ENCODE data around the gene LRCH1.

Gene LRCH1

GRCh38 chr13:46605825-46606554 is 53.0 kb downstream of the LRCH1 start:
- no peak overlapping the region for H2AK5ac ChIP-seq (ENCODE audit: low read depth, low read length)
- H2AFZ ChIP-seq (ENCODE audit: low read length): no peak overlapping the region
- H2BK5ac ChIP-seq (ENCODE audit: low read length): no peak overlapping the region
- no peaks in the 10 kb centered on the region for H3K9me3 ChIP-seq (replicated peaks in 1 of 2; ENCODE audit: control insufficient read depth in 2 of 2, insufficient read depth in 1 of 2, low read depth in 1 of 2, low read length in 2 of 2)
- no peak overlapping the region for H3K4me2 ChIP-seq (ENCODE audit: insufficient read depth, low read length, poor library complexity, severe bottlenecking)
- H3K36me3 ChIP-seq (replicated peaks in 1 of 2; ENCODE audit: control insufficient read depth in 2 of 2, insufficient read depth in 2 of 2, low read length in 2 of 2): no peaks in the 10 kb centered on the region
- peaks cover 0 to 2% of the 10 kb centered on the region in 2 donors for H3K4me1 ChIP-seq (ENCODE audit: control insufficient read depth in 2 of 2, insufficient read depth in 1 of 2, low read depth in 1 of 2, low read length in 2 of 2)
- no peak overlapping the region for H3K4me3 ChIP-seq (ENCODE audit: low read length in 2 of 2)
- H4K91ac ChIP-seq (ENCODE audit: low read depth, low read length, poor library complexity): no peak overlapping the region
- H3K79me1 ChIP-seq (ENCODE audit: low read depth, low read length): no peaks in the 10 kb centered on the region
- H3K18ac ChIP-seq (ENCODE audit: low read length): no peak overlapping the region
- H2BK12ac ChIP-seq (ENCODE audit: low read length): no peak overlapping the region
- no CpG with 5 or more reads among the region's 3 CpGs for whole genome bisulfite sequencing, 2 donors (ENCODE audit: extremely low coverage in 2 of 2, insufficient read length in 2 of 2, insufficient replicate concordance in 1 of 2)
- H3K27ac ChIP-seq (replicated peaks; ENCODE audit: low read length): no peak overlapping the region
- no peaks in the 10 kb centered on the region for H3K27me3 ChIP-seq (ENCODE audit: control insufficient read depth in 3 of 3, insufficient read depth in 3 of 3, low read depth in 1 of 3, low read length in 3 of 3)
- DNase-seq (ENCODE audit: low spot score): no peak
- no peak overlapping the region for H3K4ac ChIP-seq (ENCODE audit: low read length)
- H3K9ac ChIP-seq (ENCODE audit: low read depth, low read length, poor library complexity): no peak overlapping the region
- no peak overlapping the region for H4K8ac ChIP-seq (ENCODE audit: low read depth, low read length)
- no peak overlapping the region for H2BK120ac ChIP-seq (ENCODE audit: low read depth, low read length)
- no peak overlapping the region for H2BK15ac ChIP-seq (ENCODE audit: low read length)
- no peak overlapping the region for H3K23ac ChIP-seq (ENCODE audit: low read depth, low read length, poor library complexity)
- H3K14ac ChIP-seq (ENCODE audit: low read length): no peak overlapping the region

GRCh38 chr13:46606970-46607369 is 54.0 kb downstream of the LRCH1 start:
- Histone ChIP-seq H3K79me1 (ENCODE audit: low read depth, low read length) (no peaks in the 10 kb centered on the region), H3K4ac (ENCODE audit: low read length) (no peak overlapping the region), H3K4me2 (ENCODE audit: insufficient read depth, low read length, poor library complexity, severe bottlenecking) (no peak overlapping the region), H3K9ac (ENCODE audit: low read depth, low read length, poor library complexity) (no peak overlapping the region), H3K27ac (replicated peaks; ENCODE audit: low read length) (no peak overlapping the region), H3K4me1 (ENCODE audit: control insufficient read depth in 2 of 2, insufficient read depth in 1 of 2, low read depth in 1 of 2, low read length in 2 of 2) (peaks cover 0 to 2% of the 10 kb centered on the region in 2 donors), H3K9me3 (replicated peaks in 1 of 2; ENCODE audit: control insufficient read depth in 2 of 2, insufficient read depth in 1 of 2, low read depth in 1 of 2, low read length in 2 of 2) (no peaks in the 10 kb centered on the region), H3K27me3 (ENCODE audit: control insufficient read depth in 3 of 3, insufficient read depth in 3 of 3, low read depth in 1 of 3, low read length in 3 of 3) (no peaks in the 10 kb centered on the region), H2BK12ac (ENCODE audit: low read length) (no peak overlapping the region), H4K91ac (ENCODE audit: low read depth, low read length, poor library complexity) (no peak overlapping the region), H2AK5ac (ENCODE audit: low read depth, low read length) (no peak overlapping the region), H2BK120ac (ENCODE audit: low read depth, low read length) (no peak overlapping the region), H3K23ac (ENCODE audit: low read depth, low read length, poor library complexity) (no peak overlapping the region), H4K8ac (ENCODE audit: low read depth, low read length) (no peak overlapping the region), H2BK15ac (ENCODE audit: low read length) (no peak overlapping the region), H2AFZ (ENCODE audit: low read length) (no peak overlapping the region), H2BK5ac (ENCODE audit: low read length) (no peak overlapping the region), H3K18ac (ENCODE audit: low read length) (no peak overlapping the region), H3K14ac (ENCODE audit: low read length) (no peak overlapping the region), H3K36me3 (replicated peaks in 1 of 2; ENCODE audit: control insufficient read depth in 2 of 2, insufficient read depth in 2 of 2, low read length in 2 of 2) (no peaks in the 10 kb centered on the region), H3K4me3 (ENCODE audit: low read length in 2 of 2) (no peak overlapping the region)
- no peak for DNase-seq (ENCODE audit: low spot score)
- WGBS, 2 donors (ENCODE audit: extremely low coverage in 2 of 2, insufficient read length in 2 of 2, insufficient replicate concordance in 1 of 2): no CpG with 5 or more reads among the region's 3 CpGs

- no CpG with 5 or more reads among the region's 9 CpGs for WGBS, 2 donors (ENCODE audit: extremely low coverage in 2 of 2, insufficient read length in 2 of 2, insufficient replicate concordance in 1 of 2)
- no peak overlapping the region for H3K23ac ChIP-seq (ENCODE audit: low read depth, low read length, poor library complexity)
- no peak for DNase-seq (ENCODE audit: low spot score)
Observed at GRCh38 chr13:46607768-46608564, 55.0 kb downstream of the LRCH1 start.

GRCh38 chr13:46609052-46609451 is 56.1 kb downstream of the LRCH1 start:
- Histone ChIP-seq H3K9ac (ENCODE audit: low read depth, low read length, poor library complexity) (no peak overlapping the region), H2BK5ac (ENCODE audit: low read length) (no peak overlapping the region), H3K4me3 (ENCODE audit: low read length in 2 of 2) (no peak overlapping the region), H3K4ac (ENCODE audit: low read length) (no peak overlapping the region), H3K36me3 (replicated peaks in 1 of 2; ENCODE audit: control insufficient read depth in 2 of 2, insufficient read depth in 2 of 2, low read length in 2 of 2) (no peaks in the 10 kb centered on the region), H3K27me3 (ENCODE audit: control insufficient read depth in 3 of 3, insufficient read depth in 3 of 3, low read depth in 1 of 3, low read length in 3 of 3) (no peaks in the 10 kb centered on the region), H3K4me2 (ENCODE audit: insufficient read depth, low read length, poor library complexity, severe bottlenecking) (no peak overlapping the region), H3K18ac (ENCODE audit: low read length) (no peak overlapping the region), H3K79me1 (ENCODE audit: low read depth, low read length) (no peaks in the 10 kb centered on the region), H4K8ac (ENCODE audit: low read depth, low read length) (no peak overlapping the region), H3K4me1 (ENCODE audit: control insufficient read depth in 2 of 2, insufficient read depth in 1 of 2, low read depth in 1 of 2, low read length in 2 of 2) (peaks cover 0 to 2% of the 10 kb centered on the region in 2 donors), H3K23ac (ENCODE audit: low read depth, low read length, poor library complexity) (no peak overlapping the region), H3K14ac (ENCODE audit: low read length) (no peak overlapping the region), H3K9me3 (replicated peaks in 1 of 2; ENCODE audit: control insufficient read depth in 2 of 2, insufficient read depth in 1 of 2, low read depth in 1 of 2, low read length in 2 of 2) (no peaks in the 10 kb centered on the region), H2BK15ac (ENCODE audit: low read length) (no peak overlapping the region), H2AFZ (ENCODE audit: low read length) (no peak overlapping the region), H2BK120ac (ENCODE audit: low read depth, low read length) (no peak overlapping the region), H2BK12ac (ENCODE audit: low read length) (no peak overlapping the region), H2AK5ac (ENCODE audit: low read depth, low read length) (no peak overlapping the region), H4K91ac (ENCODE audit: low read depth, low read length, poor library complexity) (no peak overlapping the region), H3K27ac (replicated peaks; ENCODE audit: low read length) (no peak overlapping the region)
- no CpG with 5 or more reads among the region's 4 CpGs for WGBS, 2 donors (ENCODE audit: extremely low coverage in 2 of 2, insufficient read length in 2 of 2, insufficient replicate concordance in 1 of 2)
- no peak for DNase-seq (ENCODE audit: low spot score)

More at GRCh38 chr13:46607768-46608564, 55.0 kb downstream of the LRCH1 start:
- Histone ChIP-seq H2BK12ac (ENCODE audit: low read length) (no peak overlapping the region), H2AFZ (ENCODE audit: low read length) (no peak overlapping the region), H4K91ac (ENCODE audit: low read depth, low read length, poor library complexity) (no peak overlapping the region), H3K36me3 (replicated peaks in 1 of 2; ENCODE audit: control insufficient read depth in 2 of 2, insufficient read depth in 2 of 2, low read length in 2 of 2) (no peaks in the 10 kb centered on the region), H3K9ac (ENCODE audit: low read depth, low read length, poor library complexity) (no peak overlapping the region), H3K4me1 (ENCODE audit: control insufficient read depth in 2 of 2, insufficient read depth in 1 of 2, low read depth in 1 of 2, low read length in 2 of 2) (peaks cover 0 to 2% of the 10 kb centered on the region in 2 donors), H2BK15ac (ENCODE audit: low read length) (no peak overlapping the region), H3K79me1 (ENCODE audit: low read depth, low read length) (no peaks in the 10 kb centered on the region), H3K27me3 (ENCODE audit: control insufficient read depth in 3 of 3, insufficient read depth in 3 of 3, low read depth in 1 of 3, low read length in 3 of 3) (no peaks in the 10 kb centered on the region), H3K18ac (ENCODE audit: low read length) (no peak overlapping the region), H2BK120ac (ENCODE audit: low read depth, low read length) (no peak overlapping the region), H3K9me3 (replicated peaks in 1 of 2; ENCODE audit: control insufficient read depth in 2 of 2, insufficient read depth in 1 of 2, low read depth in 1 of 2, low read length in 2 of 2) (no peaks in the 10 kb centered on the region), H3K4me2 (ENCODE audit: insufficient read depth, low read length, poor library complexity, severe bottlenecking) (no peak overlapping the region), H3K4me3 (ENCODE audit: low read length in 2 of 2) (no peak overlapping the region), H3K14ac (ENCODE audit: low read length) (no peak overlapping the region), H4K8ac (ENCODE audit: low read depth, low read length) (no peak overlapping the region), H2AK5ac (ENCODE audit: low read depth, low read length) (no peak overlapping the region), H3K4ac (ENCODE audit: low read length) (no peak overlapping the region), H2BK5ac (ENCODE audit: low read length) (no peak overlapping the region), H3K27ac (replicated peaks; ENCODE audit: low read length) (no peak overlapping the region)

Measured in neuronal stem cell (in vitro differentiated cells).